Measurements from ENCODE around the gene GLTP.
"Not testable (repeated sequence)": the region's sequence is repeated elsewhere in the genome, so short reads cannot be mapped to it uniquely, and the experiment has no call there.

The GLTP gene

DNA sequence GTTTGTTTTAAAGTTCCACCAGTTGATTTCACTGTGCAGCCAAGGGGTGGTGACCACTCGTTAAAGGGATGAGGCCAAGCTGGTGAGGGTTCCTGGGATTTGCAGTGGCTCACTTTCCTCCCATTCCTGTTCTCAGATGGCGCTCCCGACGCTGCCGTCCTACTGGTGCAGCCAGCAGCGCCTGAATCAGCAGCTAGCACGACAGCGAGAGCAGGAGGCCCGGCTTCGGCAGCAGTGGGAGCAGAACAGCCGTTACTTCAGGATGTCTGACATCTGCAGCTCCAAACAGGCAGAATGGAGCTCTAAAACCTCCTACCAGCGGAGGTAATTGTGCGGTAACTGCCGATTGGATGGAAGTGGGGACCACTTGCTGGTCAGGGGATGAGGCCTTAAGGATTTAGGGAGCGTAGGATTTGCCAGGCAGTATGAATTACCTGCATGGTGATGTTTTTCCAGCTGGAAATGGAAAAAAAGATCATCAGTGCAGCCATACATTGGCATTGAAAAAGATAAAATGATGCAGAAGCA, 22.6 kb upstream of the GLTP start:
- DNase-seq (ENCODE audit: low read depth): no peak

GRCh38 chr12:109900752-109901580, 20.6 kb upstream of the GLTP start:
- no peak for DNase-seq (ENCODE audit: low read depth)

DNA sequence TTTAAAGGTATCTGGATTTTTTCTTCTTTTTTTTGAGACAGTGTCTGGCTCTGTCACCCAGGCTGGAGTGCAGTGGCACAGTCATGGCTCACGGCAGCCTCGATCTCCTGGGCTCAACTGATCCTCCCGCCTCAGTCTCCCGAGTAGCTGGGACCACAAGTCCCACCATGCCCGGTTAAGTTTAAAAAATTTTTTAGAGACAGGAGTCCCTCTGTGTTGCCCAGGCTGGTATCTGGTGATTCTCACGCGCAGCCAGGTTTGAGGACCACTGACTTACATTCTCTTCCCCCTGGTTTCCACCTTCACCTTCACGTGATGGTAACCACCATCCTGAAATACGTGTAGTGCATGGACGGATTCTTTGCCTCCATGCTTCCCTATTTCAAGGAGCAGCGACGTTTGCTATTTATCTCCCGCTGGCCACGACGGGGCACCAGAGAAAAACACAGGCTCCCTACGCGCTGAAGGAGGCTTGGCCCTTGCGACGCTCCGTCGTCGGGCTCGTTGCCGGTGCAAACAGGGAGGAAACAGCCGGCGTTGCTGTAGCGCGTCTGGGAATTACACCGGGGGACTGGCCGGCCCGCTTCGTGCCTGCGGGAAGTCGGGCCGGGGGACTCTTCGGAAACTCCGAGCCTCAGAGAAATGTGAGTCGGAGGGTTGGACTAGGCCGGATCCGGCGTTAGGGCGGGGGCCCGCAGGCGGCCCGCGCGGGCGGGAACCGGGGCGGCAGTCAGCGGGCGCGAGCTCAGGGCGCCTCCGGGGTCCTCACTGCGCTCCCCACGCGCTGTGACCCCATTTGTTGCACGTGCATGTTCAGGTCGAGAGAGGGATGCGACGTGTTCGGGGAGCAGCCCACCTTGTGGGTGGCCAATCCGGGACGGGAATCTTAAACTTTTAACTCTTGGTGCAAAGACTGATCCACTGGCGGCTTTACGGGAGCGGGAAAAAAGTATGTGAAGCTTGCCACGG, 19.7 kb upstream of the GLTP start, which contains the start of gene TCHP:
Gene TCHP, plus strand, starts transcription at position 492 of the 969 bp plus-strand sequence. CDS start 2,753 bp downstream, outside the sequence.
- DNase-seq (ENCODE audit: low read depth): peak; percentile 66

DNA sequence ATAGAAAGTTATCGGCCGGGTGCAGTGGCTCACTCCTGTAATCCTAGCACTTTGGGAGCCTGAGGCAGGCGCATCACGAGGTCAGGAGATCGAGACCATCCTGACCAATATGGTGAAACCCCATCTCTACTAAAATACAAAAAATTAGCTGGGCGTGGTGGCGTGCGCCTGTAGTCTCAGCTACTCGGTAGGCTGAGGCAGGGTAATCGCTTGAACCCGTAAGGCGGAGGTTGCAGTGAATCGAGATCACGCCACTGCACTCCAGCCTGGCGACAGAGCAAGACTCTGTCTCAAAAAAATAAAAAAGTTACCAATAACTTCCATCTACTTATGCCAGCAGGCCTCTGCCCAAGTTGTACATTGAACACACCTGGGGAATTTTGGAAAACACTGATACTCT, 19.0 kb upstream of the GLTP start:
- not testable (repeated sequence) for DNase-seq (ENCODE audit: low read depth)

DNA sequence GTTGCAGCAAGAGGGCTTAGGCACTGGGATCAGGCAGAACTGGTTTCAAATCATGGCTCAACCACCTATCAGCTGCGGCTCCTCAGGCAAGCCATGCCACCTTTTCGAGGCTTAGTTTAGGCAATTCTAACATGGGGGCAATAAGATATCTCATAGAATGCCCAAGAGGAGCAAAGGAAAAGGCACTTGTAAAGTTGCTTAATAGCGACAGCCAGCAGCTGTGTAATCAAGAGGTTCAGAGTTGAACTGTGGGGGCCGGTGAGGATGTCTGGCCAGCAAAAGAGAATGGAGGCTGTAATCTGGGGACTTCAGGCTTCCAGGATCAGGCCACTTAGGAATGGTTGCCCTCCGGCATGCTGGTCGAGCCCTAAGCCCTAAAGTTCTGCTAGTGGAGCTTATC, 16.7 kb upstream of the GLTP start:
- no peak for DNase-seq (ENCODE audit: low read depth)

GRCh38 chr12:109896188-109896587, 15.8 kb upstream of the GLTP start:
- DNase-seq (ENCODE audit: low read depth): no peak

DNA sequence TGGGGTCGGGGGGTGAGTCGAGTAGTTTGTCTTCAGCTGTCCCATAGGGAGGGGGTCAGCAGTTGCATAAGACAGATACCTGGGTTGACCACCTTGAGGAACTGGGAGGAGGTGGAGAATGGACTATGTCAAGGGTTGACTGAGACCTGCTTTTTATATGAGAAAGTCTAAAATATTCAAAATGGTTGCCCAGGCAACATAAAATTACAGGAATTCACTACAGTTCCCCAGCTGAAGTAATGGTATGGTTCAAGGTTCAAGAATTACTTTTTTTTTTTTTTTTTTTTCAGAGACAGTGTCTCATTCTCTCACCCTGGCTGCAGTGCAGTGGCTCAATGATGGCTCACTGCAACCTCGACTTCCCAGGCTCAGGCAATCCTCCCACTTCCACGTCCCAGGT, 14.6 kb upstream of the GLTP start:
- DNase-seq (ENCODE audit: low read depth): no peak

- no peak for DNase-seq (ENCODE audit: low read depth)
Measured at GRCh38 chr12:109893261-109893995, 13.1 kb upstream of the GLTP start.

DNA sequence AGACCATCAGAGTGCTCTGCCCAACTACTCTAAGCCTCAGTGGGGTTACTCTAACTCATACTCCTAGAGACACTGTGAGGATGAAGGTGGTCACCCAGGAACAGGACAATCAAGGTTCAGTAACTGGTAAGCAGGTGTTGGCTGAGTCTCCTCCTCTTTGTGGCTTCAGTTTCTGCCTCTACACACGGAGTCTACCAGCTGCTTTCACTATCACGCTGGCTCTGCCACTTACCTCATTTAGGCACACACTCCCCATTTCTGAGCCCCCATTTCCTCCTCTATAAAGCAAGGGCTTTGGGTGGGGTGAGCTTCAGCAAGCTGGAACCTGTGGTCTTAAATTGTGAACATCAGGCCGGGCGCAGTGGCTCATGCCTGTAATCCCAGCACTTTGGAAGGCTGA, 12.4 kb upstream of the GLTP start:
- no peak for DNase-seq (ENCODE audit: low read depth)

- DNase-seq (ENCODE audit: low read depth): no peak
Measured at GRCh38 chr12:109892165-109892715, 11.9 kb upstream of the GLTP start.

DNA sequence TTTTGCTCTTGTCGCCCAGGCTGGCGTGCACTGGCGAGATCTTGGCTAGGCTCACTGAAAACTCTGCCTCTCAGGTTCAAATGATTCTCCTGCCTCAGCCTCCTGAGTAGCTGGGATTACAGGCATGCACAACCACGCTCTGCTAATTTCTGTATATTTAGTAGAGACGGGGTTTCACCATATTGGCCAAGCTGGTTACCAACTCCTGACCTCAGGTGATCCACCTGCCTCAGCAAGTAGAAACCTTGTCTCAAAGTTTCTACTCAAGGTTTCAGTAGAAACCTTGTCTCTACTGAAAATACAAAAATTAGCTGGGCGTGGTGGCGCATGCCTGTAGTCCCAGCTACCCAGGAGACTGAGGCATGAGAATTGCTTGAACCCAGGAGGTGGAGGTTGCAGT, 11.4 kb upstream of the GLTP start:
- DNase-seq (ENCODE audit: low read depth): not testable (repeated sequence)

DNA sequence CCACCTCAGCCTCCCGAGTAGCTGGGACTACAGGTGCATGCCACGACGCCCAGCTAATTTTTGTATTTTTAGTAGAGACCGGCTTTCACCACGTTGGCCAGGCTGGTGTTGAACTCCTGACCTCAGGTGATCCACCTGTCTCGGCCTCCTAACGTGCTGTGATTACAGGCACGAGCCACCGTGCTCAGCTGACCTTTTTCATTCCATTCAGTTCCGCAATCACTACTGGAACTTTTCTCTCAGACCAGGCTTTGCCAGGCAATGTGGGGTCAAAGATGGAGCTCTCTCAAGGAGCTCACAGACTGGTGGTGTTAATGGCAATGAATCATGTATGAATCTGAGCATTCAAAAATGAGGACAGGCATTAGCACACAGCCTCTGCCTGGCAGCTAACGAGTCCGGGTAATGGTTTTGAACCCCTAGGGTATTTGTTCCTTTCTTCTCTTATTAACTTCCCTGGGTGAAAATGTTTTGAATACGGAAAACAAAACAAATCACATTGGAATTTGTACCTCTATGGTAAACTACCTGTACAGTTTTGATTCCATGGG, 10.4 kb upstream of the GLTP start:
- no peak for DNase-seq (ENCODE audit: low read depth)

DNA sequence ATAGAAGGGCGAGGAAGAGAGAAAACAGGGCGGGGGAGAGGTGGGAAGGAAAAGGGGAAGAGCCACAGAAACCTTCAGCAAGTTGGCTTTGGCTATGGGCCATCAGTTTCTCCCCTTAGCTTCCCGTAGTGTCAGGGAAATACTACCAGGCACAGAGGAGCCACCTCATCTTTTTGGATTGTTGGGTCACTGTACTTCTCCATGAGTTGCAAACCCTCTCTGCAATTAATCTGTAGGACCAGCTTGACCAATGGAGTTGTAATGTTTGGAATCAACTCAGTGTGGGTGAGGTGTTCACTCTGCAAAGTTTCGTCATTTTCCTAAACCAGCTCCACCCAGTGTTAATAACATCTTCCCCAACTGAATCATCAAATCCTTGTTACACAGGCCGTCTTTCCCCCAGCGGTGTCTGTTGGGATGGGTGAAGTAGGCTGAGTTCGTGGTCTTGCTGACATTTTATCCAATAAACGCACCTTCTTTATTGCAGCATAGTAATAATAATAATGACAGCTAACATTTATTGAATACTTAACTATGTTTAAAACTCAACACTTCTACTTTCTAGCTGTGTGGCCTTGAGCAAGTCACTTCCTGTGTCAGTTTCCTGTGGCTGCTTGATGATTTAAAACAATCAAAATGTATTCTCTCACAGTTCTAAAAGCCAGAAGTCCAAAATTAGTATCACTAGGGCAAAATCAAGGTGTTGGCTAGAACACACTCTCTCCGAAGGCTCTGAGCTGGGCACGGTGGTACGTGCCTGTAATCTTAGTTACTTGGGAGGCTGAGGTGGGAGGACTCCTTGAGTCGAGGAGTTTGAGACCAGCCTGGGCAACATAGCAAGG, 8.1 kb upstream of the GLTP start:
- DNase-seq (ENCODE audit: low read depth): peak; percentile 93

DNA sequence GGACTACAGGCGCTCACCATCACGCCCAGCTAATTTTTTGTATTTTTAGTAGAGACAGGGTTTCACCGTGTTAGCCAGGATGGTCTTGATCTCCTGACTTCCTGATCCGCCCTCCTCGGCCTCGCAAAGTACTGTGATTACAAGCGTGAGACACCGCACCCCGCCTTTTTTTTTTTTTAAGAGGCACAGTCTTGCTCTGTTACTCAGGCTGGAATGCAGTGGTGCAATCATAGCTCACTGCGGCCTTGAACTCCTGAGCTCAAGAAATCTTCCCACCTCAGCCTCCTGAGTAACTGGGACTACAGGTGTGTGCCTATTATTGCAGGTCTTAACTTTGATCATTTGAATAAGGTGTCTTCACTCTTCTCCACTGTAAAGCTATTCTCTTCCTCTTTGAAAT, 5.3 kb upstream of the GLTP start:
- no peak for DNase-seq (ENCODE audit: low read depth)

GRCh38 chr12:109883461-109883860, 3.1 kb upstream of the GLTP start:
- DNase-seq (ENCODE audit: low read depth): no peak

GRCh38 chr12:109881752-109882151, 1.4 kb upstream of the GLTP start:
- no peak for DNase-seq (ENCODE audit: low read depth)

- DNase-seq (ENCODE audit: low read depth): no peak
Measured at GRCh38 chr12:109880938-109881337, 597 bp upstream of the GLTP start.

DNA sequence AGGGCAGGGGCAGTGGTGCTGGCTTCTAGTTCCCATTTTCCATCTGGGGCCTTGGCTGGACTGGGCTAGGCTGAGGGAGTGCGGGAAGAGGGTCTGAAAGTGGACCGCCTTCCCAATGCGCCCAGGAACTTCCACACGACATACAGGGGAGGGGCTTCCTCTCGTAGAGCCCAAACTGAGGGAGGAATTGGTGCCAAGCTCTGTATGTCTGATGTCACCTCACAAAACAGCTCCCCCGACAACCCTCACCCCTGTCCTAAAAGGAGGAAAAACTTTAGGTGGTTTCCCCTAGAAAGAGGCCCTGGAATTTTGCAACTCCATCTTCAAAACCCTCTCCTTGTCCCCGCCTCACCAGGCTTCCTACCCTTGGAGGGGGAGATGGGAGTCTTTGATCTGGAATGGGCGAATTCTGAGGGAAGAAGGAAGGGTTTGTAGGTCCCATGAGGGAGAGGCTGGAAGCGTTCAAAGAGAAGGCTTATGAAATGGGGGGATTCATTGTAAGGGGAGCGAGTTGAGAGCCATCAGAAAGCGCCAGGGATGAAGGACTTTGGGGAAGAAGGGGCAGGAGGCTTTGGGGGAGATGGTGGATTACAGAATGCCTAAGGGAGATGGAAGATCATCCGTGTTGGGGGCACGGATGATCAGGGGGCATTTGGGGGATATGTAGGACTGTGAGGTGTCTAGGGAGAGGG, 844 bp downstream of the GLTP start:
- no peak for DNase-seq (ENCODE audit: low read depth)

GRCh38 chr12:109878749-109879148, 1.6 kb downstream of the GLTP start:
- DNase-seq (ENCODE audit: low read depth): no peak

DNA sequence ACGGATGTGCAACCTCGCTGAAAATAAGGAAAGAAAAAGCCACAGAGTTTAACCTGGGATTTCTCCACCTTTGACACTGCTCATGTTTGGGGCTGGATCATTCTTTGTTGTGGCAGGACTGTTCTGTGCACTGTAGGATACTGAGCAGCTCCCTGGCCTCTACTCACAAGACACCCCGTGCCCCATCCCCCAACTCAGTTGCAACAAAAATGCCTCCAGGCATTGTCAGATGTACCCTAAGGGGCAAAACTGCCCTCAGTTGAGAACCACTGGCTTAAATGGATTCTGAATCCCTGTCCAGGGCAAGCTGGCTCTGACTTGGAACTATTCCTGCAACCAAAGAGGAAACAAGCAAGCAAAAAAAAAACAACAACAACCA, 2.1 kb downstream of the GLTP start:
- DNase-seq (ENCODE audit: low read depth): no peak
